Activated CD4-positive, alpha-beta T cell treated with anti-CD3 and anti-CD28 coated beads for 4 hours (primary cell): ENCODE results near the gene MVB12A.

ENCODE experiments used
- DNase-seq, 2 donors: peaks; one replicate each; pipeline ENCODE4 v3.0.0-alpha.2; 2020

MVB12A gene

GRCh38 chr19:17419621-17420474 is at the start of gene MVB12A:
Gene MVB12A (plus strand): TSS chr19:17420047. CDS start chr19:17420136, 89 bp downstream.
- DNase-seq, result peak; percentile 93 to 94

- no peak for DNase-seq
These were observed 42.8 kb upstream of the MVB12A start, which contains the start of gene PLVAP for GRCh38 chr19:17376935-17377600. Gene PLVAP (minus strand): TSS chr19:17377342. CDS start chr19:17377288, 54 bp downstream.

- DNase-seq, result no peak
These were observed 41.6 kb upstream of the MVB12A start for GRCh38 chr19:17378271-17378670.

- DNase-seq, result no peak
These were observed 40.6 kb upstream of the MVB12A start for GRCh38 chr19:17379221-17379631.

GRCh38 chr19:17380426-17381138 is 39.3 kb upstream of the MVB12A start:
- DNase-seq, result no peak

GRCh38 chr19:17385878-17386611 is 33.8 kb upstream of the MVB12A start:
- peak; percentile 52 to 62 for DNase-seq

- DNase-seq, result no peak
These were observed 30.6 kb upstream of the MVB12A start for GRCh38 chr19:17389288-17389687.

GRCh38 chr19:17389957-17390664 is 29.7 kb upstream of the MVB12A start:
- no peak for DNase-seq

GRCh38 chr19:17390665-17391370 is 29.0 kb upstream of the MVB12A start:
- DNase-seq, result peak; percentile 85 to 87

GRCh38 chr19:17391371-17392151 is 28.3 kb upstream of the MVB12A start:
- DNase-seq, result no peak

- DNase-seq, result no peak
These were observed 26.8 kb upstream of the MVB12A start for GRCh38 chr19:17393002-17393401.

- DNase-seq, result no peak
These were observed 25.9 kb upstream of the MVB12A start, which contains the start of gene CCDC194 for GRCh38 chr19:17393914-17394313. Gene CCDC194 (minus strand): TSS chr19:17394196. CDS start chr19:17394158, 38 bp downstream.

- peak; percentile 61 to 63 for DNase-seq
These were observed 24.9 kb upstream of the MVB12A start for GRCh38 chr19:17394891-17395415.

GRCh38 chr19:17398902-17399527 is 20.8 kb upstream of the MVB12A start:
- no peak for DNase-seq

GRCh38 chr19:17401628-17402027 is 18.2 kb upstream of the MVB12A start:
- no peak for DNase-seq

- DNase-seq, result peak; percentile 26 to 51
These were observed 16.6 kb upstream of the MVB12A start for GRCh38 chr19:17402982-17403855.

- no peak for DNase-seq
These were observed 15.8 kb upstream of the MVB12A start for GRCh38 chr19:17404015-17404414.

- DNase-seq, result no peak
These were observed 15.1 kb upstream of the MVB12A start for GRCh38 chr19:17404621-17405249.
